Choroid plexus epithelial cell (primary cell): ENCODE results near the gene CIPC.

Source experiments
- DNase-seq: peaks from one replicate; pipeline ENCODE4 v3.0.0-alpha.2; 2010; ENCODE audit warnings: low read depth
- H3K4me3 ChIP-seq: 2 replicates; pipeline ENCODE4 v1.5.1; 2011; ENCODE audit warnings: low read depth, mild to moderate bottlenecking, control low read depth, low read length, moderate library complexity
- TF ChIP-seq, protein P1 (sequence below): conservative IDR thresholded peaks from 2 replicates; pipeline ENCODE4 v1.5.1; 2011; ENCODE audit warnings: low read depth, mild to moderate bottlenecking, control low read depth, inconsistent platforms, low read length, moderate library complexity

The CIPC gene, protein sequence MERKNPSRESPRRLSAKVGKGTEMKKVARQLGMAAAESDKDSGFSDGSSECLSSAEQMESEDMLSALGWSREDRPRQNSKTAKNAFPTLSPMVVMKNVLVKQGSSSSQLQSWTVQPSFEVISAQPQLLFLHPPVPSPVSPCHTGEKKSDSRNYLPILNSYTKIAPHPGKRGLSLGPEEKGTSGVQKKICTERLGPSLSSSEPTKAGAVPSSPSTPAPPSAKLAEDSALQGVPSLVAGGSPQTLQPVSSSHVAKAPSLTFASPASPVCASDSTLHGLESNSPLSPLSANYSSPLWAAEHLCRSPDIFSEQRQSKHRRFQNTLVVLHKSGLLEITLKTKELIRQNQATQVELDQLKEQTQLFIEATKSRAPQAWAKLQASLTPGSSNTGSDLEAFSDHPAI

DNA sequence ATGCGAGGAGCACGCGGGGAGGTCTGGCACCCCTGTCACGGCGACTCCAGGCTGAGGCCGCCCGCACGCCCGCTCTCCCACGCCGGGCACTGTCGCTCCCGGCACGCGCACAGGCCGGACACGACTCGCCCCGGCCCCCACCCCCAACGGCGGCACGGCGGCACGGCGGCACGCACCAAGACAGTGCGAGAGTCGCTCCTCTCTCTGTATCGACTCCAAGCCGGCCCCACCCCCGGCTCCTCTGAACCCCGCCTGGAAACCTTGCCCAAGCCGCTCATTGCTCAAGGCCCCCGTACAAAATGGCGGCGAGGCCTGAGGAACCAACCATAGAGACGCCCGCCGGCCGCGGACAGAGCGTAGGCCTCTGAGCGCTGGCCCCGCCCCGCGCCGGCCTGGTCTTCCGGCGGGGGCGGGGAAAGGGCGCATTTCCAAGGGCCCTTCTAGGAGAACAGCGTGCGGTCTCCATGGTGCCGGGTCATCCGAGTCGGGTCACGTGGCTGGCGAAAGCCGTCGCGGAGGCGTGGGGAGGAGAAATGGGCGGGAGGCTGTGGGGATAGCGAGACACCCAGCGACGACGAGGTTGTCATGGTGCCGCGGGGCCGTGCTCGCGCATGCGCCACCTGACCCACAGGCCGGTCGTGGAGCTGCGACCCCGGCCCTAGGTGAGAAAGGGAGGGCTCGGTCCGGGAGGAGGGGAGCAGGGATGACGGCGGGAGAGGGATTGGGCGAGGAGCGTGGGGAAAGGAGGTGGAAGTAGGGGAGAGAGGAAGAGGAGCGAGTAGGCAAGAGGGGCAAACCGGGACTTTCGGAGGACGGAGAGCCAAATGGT, at the start of gene CIPC:
CIPC (plus strand) TSS at position 559 of the 829 bp plus-strand sequence. CDS start 7,451 bp downstream, outside the sequence.
- TF ChIP-seq, protein P1, sequence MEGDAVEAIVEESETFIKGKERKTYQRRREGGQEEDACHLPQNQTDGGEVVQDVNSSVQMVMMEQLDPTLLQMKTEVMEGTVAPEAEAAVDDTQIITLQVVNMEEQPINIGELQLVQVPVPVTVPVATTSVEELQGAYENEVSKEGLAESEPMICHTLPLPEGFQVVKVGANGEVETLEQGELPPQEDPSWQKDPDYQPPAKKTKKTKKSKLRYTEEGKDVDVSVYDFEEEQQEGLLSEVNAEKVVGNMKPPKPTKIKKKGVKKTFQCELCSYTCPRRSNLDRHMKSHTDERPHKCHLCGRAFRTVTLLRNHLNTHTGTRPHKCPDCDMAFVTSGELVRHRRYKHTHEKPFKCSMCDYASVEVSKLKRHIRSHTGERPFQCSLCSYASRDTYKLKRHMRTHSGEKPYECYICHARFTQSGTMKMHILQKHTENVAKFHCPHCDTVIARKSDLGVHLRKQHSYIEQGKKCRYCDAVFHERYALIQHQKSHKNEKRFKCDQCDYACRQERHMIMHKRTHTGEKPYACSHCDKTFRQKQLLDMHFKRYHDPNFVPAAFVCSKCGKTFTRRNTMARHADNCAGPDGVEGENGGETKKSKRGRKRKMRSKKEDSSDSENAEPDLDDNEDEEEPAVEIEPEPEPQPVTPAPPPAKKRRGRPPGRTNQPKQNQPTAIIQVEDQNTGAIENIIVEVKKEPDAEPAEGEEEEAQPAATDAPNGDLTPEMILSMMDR: no peak
- H3K4me3 ChIP-seq: peak within 1 kb of the TSS; percentile 95
- peak; percentile 99 for DNase-seq

DNA sequence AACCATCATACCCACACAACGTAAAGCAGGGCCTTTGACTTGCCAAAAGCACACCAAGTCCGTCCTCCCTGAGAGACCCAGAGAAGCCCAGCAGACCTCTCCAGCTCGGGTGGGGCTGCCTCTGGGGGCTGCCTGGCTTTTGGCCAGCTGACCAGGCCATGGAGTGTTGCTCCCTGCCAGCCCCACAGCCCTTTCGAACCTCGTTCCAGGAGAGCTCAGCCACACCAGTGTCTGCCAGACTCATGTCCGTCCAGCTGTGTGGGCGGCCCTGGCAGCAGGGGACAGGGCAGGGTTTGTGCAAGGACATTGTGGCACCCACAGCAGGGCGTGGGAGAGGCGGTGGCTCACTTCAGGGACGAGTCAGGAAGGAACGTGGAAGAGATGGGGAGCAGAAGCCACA, 46.9 kb upstream of the CIPC start:
- H3K4me3 ChIP-seq: no peak overlapping the region
- DNase-seq: no peak
- TF ChIP-seq, protein P1: no peak

GRCh38 chr14:77052281-77053044, 45.6 kb upstream of the CIPC start:
- H3K4me3 ChIP-seq: no peak overlapping the region
- no peak for DNase-seq
- TF ChIP-seq, protein P1: no peak

DNA sequence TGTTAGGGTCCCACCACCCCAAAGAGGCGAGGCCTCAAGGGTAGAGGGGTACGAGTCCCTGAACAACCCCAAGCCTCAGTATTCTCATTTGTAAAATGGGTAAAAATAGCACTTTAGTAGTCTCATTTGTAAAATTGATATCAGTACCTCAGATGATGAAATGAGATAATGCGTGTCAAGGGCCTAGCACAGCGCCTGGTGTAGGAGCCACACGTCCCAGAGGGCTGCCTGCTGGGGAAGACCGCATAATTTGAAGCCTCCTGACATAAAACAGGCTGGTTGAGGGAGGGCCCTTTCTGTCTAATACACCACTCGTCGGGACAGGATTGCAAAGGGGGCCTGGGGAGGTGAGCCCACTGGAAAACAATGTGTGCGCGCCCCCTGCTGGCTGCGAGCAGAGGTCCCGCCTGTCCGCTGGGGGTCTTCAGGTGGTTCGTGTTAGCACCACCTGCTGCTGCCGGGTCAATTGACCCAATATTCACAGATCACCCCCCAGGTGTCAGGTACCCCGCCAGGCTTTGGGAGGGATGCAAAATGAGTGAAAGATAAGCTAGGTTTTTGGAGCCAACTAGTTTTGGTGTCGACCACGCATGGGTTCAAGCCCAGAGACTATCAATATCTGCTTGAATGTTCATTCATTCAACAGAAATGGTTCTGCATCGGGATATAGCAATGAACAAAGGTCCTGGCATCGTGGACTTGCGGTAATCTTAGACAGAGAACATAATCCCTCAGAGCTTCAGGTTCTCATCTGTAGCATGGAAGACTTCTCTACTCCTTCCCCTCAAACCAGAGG, 44.8 kb upstream of the CIPC start:
- no peak overlapping the region for H3K4me3 ChIP-seq
- DNase-seq: peak; percentile 80
- TF ChIP-seq, protein P1: peak; percentile 90

DNA sequence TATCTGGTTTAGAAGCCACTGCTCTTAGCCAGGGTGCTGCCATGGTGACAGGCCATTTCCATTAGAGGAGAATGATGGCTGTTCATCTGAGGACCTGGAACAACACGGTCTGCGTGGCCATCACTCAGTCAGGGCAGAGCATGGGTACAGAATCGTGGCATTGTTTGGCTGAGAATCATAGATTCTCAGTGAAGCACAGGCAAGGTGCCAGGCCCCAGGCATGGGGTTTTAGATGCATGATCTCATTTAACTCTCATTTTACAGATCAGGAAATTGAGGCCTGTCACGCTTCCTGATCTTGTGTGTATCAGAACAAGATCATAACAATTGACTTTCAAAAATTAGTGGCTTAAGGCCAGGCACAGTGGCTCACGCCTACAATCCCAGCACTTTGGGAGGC, 42.8 kb upstream of the CIPC start:
- no peak overlapping the region for H3K4me3 ChIP-seq
- DNase-seq: no peak
- TF ChIP-seq, protein P1: no peak

GRCh38 chr14:77055981-77056380, 42.1 kb upstream of the CIPC start:
- TF ChIP-seq, protein P1: no peak
- DNase-seq: no peak
- no peak overlapping the region for H3K4me3 ChIP-seq
